GM18508 (cell line): ENCODE measurements around the gene CTDSP1.
A peak's percentile ranks its signal among the peaks of the same experiment; 100 is the strongest.

Experiments used
- ATAC-seq: cut with Tn5 transposase; IDR thresholded peaks from one replicate; pipeline ENCODE4 v1.9.1; 2021; ENCODE audit warnings: moderate number of reproducible peaks; ENCODE audit not compliant: insufficient read depth, unreplicated experiment

Gene CTDSP1, protein sequence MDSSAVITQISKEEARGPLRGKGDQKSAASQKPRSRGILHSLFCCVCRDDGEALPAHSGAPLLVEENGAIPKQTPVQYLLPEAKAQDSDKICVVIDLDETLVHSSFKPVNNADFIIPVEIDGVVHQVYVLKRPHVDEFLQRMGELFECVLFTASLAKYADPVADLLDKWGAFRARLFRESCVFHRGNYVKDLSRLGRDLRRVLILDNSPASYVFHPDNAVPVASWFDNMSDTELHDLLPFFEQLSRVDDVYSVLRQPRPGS

DNA sequence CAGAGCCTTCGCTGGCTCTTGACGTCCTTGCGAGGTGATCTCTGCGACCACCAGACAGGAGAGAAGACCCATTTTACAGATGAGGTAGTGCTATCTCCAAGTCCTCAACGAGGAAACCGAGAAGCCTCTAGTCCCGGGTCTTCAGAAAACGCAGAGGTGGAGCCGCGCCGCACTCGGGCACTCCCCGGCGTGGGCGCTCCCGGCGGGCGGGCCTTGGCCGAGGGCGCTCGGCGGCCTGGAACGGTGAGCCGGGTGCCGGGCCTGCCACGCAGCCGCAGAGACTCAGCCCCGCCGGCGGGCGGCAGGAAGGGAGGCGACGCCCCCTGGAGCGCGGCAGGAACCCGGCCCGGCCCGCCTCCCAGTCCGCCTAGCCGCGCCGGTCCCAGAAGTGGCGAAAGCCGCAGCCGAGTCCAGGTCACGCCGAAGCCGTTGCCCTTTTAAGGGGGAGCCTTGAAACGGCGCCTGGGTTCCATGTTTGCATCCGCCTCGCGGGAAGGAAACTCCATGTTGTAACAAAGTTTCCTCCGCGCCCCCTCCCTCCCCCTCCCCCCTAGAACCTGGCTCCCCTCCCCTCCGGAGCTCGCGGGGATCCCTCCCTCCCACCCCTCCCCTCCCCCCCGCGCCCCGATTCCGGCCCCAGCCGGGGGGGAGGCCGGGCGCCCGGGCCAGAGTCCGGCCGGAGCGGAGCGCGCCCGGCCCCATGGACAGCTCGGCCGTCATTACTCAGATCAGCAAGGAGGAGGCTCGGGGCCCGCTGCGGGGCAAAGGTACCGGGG, at the start of gene CTDSP1:
Gene CTDSP1, plus strand, starts transcription at position 478 of the 776 bp plus-strand sequence. Its CDS starts 223 bp downstream, at position 701.
- ATAC-seq: no peak

DNA sequence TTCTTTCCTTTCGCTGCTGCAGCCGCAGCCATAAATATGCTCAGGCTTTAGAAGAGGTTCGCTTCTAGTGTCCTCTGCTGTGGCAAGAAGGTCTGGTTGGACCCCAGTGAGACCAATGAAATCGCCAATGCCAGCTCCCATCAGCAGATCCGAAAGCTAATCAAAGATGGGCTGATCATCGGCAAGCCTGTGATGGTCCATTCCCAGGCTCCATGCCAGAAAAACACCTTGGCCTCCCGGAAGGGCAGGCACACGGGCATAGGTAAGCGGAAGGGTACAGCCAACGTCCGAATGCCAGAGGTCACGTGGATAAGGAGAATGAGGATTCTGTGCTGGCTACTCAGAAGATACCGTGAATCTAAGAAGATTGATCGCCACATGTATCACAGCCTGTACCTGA, 45.6 kb upstream of the CTDSP1 start:
- no peak for ATAC-seq

DNA sequence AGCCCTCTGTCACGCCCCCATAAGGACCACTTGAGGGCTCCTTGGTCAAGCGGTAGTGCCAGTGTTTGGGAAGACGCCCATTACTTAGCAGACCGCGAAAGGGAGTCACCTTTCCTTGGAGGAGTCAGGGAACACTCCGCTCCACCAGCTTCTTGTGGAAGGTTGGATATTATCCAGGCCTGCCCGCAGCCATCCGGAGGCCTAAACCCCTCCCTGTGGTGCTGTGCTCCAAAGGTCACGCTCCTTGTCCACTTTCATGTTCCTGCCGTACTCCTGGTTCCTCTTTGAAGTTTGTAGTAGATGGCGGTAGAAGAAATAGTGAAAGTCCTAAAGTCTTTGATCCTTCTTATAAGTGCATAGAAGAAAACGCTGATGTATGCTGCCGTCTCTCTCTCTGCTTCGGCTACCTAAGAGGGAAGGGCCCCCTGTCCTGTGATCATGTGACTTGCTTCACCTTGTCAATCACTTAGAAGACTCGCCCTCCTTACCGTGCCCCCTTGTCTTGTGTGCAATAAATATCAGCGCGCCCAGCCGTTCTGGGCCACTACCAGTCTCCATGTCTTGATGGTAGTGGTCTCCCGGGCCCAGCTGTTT, 44.7 kb upstream of the CTDSP1 start:
- ATAC-seq: no peak

DNA sequence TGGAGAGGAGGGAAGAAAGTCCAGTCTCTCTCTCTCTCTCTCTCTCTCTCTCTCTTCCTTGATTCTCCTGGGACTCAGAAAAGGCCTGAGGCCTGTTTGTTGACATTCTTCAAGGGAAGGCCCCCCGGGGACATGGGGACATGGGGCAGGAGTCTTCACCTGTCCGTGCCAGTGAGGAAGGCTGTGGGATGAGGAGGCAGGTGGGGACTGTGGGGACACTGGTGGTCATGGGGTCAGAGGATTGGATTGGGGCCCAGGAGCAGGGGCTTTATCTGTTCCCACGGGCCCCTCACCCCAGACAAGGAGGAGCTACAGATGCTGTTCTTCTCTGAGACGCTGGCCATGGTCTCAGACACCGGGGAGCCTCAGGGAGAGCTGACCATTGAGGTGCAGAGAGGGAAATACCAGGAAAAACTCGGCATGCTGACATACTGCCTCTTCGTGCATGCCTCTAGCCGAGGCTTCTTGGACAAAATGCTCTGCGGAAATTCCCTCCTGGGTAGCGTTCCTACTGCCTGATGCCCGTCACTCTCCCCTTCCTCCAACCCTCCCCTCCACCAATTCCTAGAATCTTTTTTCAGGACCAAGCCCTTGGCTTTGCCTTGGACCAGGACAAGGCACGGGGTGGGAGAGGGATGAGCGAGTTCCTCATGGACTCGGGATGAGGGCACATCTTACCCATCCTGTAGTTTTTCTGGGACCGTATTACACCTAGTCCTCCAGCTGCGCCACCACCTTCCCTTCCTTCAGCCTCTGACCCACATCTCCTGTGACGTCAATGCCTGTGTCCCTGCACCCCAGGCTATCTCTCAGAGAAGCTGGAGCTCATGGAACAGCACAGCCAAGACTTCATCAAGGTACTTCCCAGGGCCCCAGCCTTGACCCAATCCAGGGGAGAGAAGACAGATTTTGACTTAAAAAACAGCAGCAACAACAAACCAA, 42.2 kb upstream of the CTDSP1 start:
- ATAC-seq: no peak

DNA sequence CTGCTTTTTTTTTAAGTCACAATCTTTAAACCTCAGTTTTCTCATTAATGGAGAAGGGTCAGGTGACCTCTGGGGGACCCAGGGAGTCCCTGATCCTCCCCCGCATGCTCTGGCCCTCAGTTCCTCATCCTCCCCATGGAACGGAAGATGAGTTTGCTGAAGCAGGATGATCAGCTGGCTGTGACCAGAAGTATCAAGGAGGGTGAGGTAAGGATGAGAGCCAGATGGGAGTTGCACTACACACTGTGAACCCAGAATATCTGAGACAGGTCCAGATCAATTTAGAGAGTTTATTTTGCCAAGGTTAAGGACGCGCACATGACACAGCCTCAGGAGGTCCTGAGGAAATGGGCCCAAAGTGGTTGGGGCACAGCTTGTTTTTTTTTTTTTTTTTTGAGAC, 39.2 kb upstream of the CTDSP1 start:
- ATAC-seq: no peak

DNA sequence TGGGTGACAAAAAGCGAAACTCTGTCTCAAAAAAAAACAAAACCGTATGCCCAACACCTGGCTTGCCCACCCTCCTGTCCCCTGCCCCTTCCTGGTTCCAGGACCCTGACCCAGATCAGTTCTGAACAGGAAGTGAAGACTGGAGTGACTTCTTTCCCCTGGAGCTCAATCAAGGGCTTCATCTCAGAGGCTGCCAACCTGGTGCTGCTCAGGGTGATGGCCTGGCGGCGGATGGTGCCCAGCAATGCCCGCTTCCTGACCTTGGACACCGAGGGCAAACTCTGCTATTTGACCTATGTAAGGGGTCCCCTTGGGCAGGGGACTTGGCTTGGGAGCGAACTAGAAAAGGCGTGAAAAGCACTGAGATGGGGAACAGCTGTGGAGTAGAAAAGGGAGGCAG, 37.1 kb upstream of the CTDSP1 start:
- no peak for ATAC-seq

DNA sequence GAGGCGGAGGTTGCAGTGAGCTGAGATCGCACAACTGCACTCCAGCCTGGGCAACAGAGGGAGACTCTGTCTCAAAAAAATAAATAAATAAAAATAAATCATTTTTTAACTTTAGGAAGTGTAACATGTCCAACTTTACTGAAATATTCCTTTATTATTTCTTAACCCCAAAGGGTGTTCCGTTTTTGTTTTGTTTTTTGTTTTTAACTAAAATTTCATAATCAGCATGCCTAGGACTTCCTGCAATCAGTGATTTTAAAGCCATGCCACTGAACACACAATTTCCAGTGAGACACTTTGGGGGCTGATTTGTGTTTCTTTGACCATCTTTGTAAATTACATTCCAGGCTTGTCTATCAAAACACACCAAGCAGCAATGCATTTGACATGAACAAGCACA, 35.9 kb upstream of the CTDSP1 start:
- ATAC-seq: no peak

DNA sequence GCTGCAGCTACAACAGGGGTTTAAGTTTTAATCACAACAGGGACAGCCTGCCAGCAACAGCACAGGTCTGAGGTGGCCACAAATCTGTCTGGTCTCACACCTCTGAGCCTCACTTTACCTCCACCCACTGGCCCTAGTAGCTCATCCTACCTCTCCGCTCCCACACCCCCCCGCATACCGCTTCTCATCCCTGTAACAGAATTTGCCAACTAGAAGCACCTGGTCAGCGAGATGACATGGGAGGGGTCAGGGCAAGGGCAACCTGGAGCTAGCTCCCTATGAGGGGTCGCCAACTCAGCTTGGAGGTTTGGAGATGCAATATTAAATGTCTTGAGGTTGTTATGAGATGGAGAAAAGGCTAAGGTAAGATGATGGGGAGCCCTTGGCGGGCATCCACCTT, 35.5 kb upstream of the CTDSP1 start:
- no peak for ATAC-seq

DNA sequence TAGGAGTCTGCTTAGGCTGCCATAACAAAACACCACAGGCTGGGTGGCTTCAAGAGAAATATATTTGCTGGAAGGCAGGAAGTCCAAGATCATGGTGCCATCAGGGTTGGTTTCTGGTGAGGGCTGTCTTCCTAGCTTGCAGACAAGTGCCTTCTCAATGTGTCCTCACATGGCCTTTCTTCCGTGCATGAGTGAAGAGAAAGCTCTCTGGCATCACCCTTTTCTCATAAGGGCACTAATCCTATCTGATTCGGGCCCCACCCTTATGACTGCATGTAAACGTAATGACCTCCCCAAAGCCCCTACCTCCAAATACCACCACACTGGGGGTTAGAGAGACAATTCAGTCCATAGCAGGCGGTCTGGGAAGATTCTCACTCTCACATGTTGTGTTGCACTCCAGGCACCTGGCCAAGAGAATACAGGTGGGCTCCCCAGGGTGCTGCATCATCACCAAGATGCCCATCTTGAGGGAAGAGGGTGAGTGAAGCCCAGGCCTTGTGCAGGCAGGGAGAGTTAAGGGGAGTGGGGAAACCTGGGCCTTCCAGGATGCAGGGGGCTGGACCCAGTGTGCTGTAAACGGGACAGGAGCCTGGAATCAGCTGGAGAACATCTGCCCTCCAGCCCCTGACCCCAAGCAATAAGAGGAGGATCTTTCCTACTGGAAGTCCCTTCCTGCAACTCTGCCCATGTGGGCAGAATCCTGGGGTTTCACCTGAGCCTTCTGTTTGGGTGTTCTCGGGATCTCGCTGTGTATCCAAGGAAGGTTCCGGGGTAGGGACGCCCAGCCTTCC, 32.9 kb upstream of the CTDSP1 start:
- no peak for ATAC-seq

DNA sequence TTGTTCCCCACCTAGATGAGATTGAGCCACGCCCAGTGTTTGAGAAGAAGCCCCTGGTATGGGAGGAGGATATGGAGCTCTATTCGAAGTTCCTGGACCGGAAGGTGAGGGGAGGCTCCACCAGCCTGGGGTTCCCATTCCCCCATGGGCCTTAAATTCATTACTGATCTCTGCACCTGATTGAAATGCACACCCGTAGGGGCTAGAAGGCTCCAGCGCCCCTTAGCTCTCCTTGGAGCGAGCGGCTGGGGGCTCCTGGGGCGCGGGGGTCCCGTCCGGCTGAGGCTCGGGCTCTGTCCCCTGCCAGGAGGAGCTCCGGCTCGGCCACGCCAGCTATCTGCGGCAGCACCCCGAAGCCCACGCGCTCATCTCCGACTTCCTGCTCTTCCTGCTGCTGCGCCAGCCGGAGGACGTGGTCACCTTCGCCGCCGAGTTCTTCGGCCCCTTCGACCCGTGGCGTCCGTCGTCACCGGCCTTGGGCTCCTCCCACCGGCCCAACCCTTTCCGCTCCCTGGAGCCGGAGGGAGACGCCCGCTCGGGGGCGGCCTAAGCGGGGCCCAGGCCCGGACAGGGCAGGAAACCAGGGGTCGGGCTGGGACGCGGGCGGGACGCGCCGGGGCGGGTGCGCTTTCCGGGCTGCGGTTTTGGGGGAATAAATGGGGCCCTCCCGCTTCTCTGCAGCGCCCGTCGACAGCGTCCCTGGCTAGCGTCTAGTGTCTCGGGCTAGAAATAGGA, 32.1 kb upstream of the CTDSP1 start:
- ATAC-seq: peak; percentile 57

DNA sequence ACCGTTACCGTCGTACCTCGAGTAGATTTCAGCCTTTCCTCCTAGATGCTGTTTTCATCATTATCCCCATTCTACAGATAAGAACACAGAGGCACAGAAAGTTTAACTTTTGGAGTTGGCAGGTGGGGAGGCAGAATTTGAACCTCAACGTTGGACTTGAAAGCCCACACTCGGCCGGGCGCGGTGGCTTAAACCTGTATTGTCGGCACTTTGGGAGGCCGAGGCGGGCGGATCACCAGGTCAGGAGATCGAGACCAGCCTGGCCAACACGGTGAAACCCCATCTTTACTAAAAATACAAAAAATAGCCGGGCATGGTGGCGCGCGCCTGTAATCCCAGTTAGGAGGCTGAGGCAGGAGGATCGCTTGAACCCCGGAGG, 31.5 kb upstream of the CTDSP1 start:
- no peak for ATAC-seq

DNA sequence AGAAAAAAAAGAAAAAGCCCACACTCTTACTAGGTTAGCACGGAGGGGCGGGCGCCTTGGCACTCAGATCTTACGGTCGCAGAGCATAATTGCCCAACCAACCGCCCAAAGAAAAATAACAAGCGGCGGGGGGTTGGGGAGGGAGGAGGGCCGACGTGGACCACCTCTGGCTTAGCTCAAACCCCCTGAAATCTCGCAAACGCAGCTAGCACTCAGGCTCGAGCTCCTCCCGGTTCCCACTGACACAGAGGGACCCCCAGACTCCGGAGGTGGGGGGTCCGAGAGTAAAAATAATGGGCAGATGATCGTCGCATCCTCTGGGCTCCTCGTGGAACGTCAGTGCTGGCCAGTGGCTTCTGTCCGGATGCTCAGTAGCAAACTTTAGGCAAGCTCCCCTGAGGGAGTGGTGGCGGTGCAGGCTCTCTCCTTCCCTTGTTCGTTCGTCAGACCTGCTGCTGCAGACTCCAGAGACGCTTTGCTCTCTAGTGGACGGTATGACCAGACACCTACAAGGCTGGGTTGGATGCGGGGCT, 31.0 kb upstream of the CTDSP1 start:
- ATAC-seq: no peak

DNA sequence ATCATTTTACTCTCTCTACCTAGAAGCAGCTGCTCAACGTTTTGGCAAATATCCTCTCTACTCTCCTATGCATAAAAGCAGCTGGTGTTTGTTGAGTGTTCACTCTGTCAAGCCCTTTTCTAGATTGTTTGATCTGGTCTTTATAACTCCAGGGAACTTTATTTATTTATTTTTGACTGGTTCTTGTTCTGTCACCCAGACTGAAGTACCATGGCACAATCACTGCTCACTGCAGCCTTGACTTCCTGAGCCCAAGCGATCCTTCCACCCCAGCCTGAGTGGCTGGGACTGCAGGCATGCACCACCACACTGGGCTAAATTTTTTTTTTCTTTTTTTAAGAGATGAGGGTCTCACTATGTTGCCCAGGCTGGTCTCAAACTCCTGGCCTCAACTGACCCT, 30.3 kb upstream of the CTDSP1 start:
- no peak for ATAC-seq

DNA sequence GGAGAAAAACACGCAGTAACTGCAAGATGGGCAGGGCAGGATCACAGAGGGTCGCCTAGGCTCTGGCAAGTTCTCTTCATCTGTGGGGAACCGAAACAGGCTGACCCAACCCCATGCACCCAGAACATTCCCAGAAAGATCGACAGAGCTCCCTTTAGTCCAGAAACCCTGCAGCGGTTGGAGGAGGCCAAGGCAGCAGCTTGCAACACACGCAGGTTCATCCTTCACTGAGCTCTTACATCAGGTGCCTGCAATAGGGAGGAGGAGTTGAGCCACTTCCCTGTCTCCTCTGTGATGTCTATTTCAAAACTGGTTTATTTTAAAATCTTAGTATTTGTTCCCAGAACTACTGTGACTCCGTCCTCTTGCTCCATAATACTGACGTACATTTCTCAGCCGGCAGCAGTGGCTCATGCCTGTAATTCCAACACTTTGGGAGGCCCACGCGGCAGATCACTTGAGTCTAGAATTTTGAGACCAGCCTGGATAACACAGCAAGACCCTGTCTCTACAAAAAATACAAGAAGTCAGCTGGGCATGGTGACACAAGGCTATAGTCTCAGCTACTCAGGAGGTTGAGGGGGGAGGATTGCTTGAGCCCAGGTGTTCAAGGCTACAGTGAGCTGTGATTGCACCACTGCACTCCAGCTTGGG, 29.1 kb upstream of the CTDSP1 start:
- ATAC-seq: no peak

DNA sequence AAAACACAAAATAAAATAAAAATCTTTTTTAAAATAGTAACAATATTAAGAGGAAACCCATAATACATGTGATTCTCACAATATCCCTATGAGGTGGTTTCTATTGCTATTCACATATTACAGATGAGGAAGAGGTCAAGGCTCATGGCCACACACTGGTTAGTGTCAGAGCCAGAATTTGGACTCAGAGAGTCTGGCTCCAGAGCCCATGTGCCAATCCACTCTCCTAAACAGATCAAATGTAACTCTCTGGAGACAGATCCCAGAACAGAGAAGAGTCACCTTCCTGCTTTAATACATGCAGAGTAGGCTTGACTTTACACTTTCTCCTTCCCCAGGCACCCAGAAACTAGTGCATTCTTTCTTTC, 27.7 kb upstream of the CTDSP1 start:
- no peak for ATAC-seq

DNA sequence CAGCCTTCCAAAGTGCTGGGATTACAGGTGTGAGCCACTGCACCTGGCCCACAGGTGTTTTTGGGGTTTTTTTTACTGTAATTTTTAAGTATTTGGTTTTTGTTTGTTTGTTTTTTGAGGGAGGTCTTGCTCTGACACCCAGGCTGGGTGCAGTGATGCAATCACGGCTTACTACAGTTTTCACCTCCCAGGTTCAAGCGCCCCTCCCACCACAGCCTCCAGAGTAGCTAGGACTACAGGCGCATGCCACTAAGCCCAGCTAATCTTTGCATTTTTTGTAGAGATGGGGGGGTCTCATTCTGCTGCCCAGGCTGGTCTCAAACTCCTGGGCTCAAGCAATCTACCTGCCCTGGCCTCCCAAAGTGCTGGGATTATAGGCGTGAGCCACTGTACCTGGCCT, 24.9 kb upstream of the CTDSP1 start:
- ATAC-seq: no peak

DNA sequence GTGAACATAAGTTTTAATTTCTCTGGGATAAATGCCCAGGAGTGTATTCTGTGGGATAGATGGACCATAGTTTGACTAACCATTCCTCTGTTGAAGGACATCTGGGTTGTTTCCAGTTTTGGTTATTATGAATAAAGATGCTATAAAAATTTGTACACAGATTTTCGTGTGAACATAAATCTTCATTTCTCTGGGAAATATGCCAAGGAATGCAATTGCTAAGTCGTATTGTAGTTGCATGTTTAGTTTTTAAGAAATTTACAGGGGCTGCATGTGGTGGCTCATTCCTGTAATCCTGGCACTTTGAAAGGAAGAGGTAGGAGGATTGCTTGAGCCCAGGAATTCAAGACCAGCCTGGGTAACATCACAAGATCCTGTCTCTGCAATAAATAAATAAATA, 24.5 kb upstream of the CTDSP1 start:
- ATAC-seq: no peak

DNA sequence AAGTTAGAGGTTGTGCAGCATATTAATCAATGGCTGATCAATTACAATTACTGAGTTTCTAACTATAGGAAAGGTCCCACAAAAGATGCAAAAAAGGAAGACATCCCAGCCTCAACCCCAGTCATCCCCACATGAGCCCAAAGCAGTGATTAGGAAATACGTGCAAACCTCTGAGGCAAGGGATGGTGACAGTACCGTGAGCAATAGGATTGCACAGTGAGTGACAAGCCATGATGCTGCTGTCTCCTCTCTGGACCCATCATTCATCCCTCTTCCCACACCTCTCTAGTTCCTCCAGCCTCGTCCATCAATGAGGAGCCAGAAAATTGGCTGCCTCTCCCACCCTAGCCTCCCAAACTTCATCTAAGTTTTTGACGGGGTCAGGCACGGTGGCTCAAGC, 21.6 kb upstream of the CTDSP1 start:
- no peak for ATAC-seq
